ENCODE measurements around the gene MTFR1L. TPM values are rescaled to one million over a fixed set of nuclear protein-coding genes. Genes with fewer than 3 reads are reported as not detected.

The MTFR1L gene
- total RNA-seq, 2 experiments from 2014 or later, result 29.7 to 34.1 TPM

DNA sequence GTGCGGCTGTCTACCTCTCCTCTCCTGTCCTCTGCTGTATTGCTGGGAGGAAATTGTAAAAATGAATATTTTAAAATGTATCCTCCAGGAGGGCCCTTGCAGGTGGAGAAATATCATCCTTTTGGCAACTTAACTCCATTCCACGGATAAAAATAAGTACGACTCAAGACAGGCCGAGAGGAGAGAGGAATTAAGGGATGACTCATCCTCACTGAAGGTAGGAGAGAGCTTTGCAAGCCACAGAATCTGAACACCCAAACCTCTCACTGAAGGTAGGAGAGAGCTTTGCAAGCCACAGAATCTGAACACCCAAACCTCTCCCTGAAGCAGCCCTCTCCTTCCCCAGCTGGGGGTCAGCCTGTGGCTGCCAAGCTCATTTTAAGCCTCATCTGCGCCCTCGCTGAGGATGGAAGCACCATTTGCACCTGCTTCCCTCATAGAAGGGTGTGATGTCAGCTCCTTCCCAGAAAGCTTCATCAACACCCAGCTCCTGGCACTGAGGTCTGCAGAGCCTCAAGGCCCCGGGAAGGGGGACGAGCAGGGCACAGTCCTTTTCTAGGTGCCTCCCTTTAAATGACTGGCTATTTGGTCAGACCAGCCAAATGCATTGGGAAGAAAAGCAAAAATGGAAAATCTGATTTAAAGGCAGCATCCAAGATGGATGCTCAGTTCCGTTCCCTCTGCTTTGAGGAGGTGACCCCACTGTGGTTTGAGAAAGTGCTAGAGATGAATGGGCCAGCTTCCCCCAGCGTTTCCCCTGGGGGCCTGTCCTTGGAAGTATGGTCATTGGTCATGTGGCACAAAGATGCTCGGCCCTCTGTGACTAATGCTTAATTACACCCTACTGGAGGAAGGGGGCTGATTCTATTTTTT is 32.6 kb upstream of the MTFR1L start:
- CTCF ChIA-PET, result interaction anchor here (0.6 kb wide), 1 partner anchor 429 kb away, joined by 3 read pairs; no protein-coding TSS in a partner anchor
- POLR2A ChIA-PET, result no interaction called here

DNA sequence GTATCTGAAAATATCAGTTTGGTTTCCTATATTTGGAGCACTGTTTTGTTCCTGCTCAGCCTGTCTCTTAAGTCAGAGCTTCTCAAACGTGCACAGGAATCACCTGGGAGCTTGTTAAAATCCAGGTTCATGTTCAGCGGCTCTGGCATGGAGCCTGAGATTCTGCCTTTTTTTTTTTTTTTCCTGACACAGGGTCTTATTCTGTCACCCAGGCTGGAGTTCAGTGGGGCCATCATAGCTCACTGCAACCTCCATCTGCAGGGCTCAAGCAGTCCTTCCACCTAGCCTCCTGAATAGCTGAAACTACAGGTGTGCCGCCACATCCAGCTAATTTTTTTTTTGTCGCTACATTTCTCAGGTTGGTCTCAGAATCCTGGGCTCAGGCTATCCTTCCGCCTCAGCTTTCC is 32.0 kb upstream of the MTFR1L start:
- ChIA-PET CTCF (interaction anchor here (0.6 to 0.7 kb wide), 2 partner anchors 428 to 1390 kb away, joined by 3 read pairs; no protein-coding TSS in a partner anchor), POLR2A (no interaction called here)

DNA sequence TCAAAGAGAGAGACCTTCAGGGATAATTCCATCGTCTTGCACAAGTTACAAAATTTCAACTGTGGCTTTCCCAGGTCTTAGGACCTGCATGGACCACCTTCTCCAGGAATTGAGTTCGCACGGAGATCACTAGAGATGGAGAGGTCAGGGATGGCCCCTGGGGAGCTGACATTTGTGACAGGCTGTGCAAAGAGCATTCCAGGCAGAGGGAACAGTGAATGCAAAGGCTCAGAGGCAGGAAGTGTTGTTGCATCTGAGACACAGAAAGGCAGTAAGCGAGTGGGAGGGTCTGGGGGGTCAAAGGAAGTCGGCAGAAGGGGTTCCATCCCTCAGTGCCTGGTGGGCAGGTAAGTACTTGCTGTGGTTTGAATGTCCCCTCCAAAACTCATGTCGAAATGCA is 29.3 kb upstream of the MTFR1L start:
- ChIA-PET CTCF (no interaction called here), POLR2A (no interaction called here)

DNA sequence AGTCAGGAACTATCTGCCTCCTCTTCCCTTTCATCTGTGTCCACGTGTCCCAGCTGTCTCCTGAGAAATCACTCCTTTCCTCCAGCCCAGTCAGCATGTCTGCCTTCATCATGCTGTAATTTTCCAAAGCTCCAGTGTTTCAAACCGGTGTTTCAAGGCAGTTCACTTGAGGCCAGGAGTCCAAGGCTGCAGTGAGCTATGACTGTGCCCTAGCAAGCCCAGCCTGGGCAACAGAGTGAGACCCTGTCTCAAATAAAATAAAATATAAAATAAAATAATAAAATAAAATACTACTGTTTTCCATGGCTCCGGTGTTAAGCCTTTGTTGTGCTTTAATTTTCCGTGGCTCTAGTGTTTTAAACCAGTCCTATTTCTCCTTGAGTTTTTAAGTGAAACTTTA is 27.6 kb upstream of the MTFR1L start:
- ChIA-PET CTCF (interaction anchor here (0.6 kb wide), 1 partner anchor 124 kb away, joined by 3 read pairs; no protein-coding TSS in a partner anchor), POLR2A (no interaction called here)

DNA sequence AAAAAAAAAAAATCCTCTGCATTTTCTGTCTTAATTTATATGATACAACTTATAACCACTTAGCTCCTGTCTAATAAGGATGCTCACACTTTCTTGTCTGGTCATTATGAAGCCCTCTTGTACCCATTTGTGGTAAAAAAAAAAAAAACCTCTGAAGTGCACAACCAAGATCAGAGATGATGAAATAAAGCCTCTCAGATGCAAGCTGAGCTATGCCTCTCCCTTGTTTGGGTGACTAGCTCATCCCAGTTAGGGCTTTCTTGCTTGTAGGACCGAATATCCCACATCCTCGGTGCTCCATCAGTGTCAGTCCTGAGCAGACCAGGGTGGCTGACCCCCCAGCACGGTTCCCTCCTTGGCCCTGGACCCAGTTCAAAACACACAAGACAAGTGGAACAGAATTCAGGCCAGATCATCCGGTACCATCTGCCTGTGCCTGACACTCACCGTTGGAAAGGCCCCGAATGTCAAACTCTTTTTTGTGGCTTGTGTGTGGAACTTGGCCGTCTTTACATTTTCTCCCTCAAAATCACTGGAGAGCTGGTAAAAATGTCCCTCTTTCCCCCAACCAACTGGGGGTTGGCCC is 26.1 kb upstream of the MTFR1L start:
- CTCF ChIA-PET, result interaction anchor here (0.7 kb wide), 1 partner anchor 66 kb away, joined by 3 read pairs; the partner anchor contains the start of gene AUNIP
- POLR2A ChIA-PET, result no interaction called here

DNA sequence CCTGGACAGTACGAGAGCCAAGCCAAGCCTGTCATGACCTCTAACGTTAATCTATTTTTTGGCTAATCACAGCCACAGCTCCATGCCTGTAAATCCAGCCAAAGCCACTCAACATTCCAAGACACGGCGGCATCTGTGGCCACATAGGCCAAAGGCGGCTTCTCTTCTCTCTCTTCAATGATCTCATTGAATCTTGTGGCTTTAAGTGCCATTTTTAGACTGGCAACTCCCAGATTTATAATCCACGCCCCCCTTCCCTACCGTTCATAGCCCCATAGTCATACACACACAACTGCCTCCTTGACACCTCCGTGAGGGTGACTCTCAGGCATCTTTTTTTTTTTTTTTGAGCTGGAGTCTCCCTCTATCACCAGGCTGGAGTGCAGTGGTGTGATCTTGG is 25.4 kb upstream of the MTFR1L start:
- POLR2A ChIA-PET, result no interaction called here
- CTCF ChIA-PET, result interaction anchor here (0.7 to 1.2 kb wide), 3 partner anchors 16 to 175 kb away, joined by 3 to 4 read pairs (median 3); partner anchors contain the start of gene AUNIP

DNA sequence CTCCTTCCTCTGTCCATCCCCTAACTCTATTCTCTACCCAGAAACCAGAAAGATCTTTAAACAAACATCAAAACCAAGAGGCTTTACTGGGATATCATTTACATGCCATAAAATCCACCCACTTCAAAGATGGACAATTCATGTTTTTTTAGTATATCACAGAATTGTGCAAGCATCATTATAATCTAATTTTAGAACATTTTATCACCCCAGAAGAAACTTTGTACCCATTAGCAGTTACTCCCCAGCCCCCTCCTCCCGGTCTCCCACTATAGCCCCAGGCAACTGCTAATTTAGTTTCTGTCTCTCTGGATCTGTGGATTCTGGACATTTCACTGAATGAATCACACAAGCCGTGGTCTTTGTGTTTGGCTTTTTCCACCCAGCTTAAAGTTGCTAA is 24.5 kb upstream of the MTFR1L start:
- CTCF ChIA-PET, result interaction anchor here (0.9 to 1.2 kb wide), 2 partner anchors 15 to 176 kb away, joined by 3 to 4 read pairs; no protein-coding TSS in a partner anchor

DNA sequence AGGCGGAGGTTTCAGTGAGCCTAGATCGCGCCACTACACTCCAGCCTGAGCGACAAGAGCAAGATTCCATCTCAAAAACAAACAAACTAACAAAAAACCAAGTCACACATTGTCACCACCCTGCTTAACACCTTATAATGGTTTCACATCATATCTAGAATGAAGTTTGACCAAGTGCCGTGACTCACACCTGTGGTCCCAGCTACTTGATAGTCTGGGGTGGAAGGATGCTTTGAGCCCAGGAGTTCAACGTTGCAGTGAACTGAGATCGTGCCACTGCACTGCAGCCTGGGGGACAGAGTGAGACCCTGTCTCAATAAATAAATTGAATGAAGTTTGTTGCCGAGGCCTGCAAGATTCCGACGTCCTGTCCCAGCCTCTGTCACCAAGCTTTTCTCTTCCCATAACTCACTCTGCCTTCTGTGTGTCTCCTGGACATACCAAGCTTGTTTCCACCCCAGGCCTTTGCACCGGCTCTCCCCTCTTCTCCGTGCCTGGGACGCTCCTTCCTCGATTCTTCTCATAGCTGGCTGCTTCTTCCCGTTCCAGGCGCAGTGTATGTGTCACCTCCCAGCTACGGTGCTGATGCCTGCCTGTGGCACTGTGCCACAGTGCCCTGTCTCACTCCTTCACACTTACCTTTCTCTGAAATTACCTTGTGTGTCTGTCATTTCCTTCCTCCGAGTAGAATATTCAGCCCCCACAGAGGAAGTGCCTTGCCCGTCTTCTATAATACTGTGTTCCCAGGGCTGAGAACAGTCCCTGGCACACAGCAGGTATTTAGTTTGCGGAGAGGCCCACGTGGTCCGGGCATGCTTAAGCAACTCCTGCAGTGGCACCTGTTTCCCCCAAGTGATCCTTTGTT is 23.6 kb upstream of the MTFR1L start:
- ChIA-PET CTCF (interaction anchor here (0.5 to 0.8 kb wide), 3 partner anchors 120 to 275 kb away, joined by 4 to 5 read pairs (median 4); no protein-coding TSS in a partner anchor), POLR2A (no interaction called here)

More for the DNA sequence above, 24.5 kb upstream of the MTFR1L start:
- POLR2A ChIA-PET, result no interaction called here

DNA sequence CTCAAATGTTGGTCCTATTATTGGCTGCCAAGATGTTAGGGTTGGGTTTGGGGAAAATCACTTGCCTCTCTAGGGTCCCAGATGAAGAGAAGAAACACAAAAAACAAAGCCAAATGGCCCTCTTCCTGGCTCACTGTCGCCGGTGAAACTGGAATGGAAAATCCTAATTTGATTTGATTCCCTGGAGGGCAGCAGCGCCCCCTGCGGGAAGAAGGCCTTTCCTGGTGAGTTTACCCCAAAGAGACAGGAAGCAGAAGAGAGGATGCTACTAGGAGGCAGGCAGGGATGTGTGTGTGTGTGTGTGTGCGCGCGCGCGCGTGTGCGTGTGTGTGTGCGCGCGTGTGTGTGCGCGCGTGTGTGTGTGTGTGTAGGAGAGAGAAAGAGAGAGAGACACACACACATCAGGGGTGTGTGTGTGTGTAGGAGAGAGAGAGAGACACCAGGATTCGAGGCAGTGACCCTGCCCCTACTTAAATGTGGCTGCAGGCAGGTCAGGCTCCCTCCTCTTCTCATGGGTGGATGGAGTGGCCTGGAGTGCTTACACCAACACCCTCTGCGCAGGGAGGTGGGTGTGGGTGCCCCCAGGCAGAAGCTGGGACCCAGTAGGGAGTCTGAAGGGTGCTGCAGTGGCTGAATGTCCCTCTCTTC is 22.8 kb upstream of the MTFR1L start:
- ChIA-PET POLR2A (no interaction called here), CTCF (interaction anchor here (1.5 to 2.7 kb wide), 3 partner anchors 13 to 188 kb away, joined by 3 to 11 read pairs (median 8); no protein-coding TSS in a partner anchor)

DNA sequence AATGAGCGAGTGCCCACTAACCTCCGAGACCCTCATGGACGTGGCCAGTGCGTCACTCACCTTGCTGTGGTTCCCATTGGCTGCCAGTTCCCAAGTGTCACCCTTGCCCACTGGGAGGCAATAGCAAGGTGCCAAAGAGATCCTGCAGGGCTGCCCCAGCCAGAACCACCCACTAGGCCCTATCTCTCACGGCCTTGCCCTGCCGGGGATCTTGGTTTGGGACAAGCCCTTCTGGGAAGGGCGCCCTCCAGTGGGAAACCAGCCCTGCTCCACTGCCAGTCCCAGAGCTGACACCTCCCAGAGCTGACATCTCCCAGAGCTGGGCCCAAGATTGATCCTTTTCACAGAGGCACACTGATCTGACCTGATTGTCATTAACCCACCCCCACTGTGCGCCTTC is 21.8 kb upstream of the MTFR1L start:
- POLR2A ChIA-PET, result no interaction called here
- CTCF ChIA-PET, result interaction anchor here (1.0 to 2.7 kb wide), 4 partner anchors 12 to 189 kb away, joined by 3 to 11 read pairs (median 6); no protein-coding TSS in a partner anchor

DNA sequence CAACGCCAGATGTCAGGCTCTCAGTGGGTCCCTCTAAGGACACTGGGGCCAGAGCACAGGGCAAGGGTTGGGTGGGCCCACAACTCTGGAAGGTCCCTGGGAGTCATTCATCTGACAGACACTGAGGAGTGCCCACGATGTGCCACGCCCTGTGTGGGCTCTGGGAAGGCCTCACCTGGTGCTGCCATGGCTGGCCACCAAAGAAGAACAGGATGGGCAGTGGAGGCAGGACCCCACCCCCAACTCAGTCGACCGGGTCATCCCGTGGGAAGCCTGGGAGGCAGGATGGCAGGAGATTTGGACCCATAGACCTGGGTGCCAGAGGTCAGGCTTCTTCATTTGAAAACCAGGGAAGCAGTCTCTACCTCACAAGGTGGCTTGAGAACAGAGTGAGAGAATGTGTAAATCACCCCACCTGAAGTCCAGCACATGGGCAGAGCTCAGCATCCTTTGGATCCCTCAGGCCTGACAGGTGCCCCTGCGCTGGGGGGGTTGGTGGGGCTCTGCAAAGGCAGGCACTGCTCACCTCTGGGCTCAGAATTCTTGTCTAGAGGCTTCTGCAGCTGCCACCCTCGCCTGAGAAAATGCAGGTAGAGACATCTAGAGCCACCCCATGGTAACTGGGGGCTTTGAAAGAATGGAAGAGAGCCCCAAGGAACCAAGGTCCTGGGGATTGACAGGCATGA is 20.9 kb upstream of the MTFR1L start:
- ChIA-PET POLR2A (interaction anchor here (1.2 kb wide), 1 partner anchor 22 kb away, joined by 3 read pairs; no protein-coding TSS in a partner anchor), CTCF (interaction anchor here (0.9 to 2.7 kb wide), 6 partner anchors 12 to 190 kb away, joined by 3 to 11 read pairs (median 4); no protein-coding TSS in a partner anchor)

DNA sequence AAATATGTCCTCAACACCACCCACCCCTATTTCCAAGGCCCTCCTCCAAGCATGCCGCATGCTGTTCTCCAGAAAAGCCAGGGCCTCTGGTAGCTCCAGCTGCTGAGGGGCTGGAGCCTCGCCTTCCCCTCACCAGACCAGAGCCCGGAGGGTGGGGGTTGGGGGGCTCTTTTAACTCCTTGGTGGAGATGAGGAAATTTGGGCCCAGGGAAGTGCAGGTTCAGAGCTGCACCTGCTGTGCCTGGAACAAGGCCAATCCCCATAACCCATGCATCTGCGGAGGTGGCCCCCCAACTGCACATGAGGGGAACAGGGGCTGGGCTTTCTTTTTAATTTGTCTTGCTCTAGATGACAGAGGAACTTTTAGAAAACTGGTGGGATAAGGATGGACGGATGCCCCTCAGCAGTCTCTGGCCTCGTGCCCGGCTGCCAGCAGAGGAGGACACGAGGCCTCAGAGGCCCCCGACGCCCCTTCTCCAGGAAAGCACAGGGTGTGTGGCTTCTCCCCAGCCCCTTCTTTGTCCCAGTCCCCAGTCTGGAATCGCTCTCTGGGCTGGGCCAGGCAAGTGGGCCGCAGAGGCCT is 20.3 kb upstream of the MTFR1L start:
- CTCF ChIA-PET, result interaction anchor here (0.6 to 2.7 kb wide), 4 partner anchors 11 to 266 kb away, joined by 3 to 11 read pairs (median 6); no protein-coding TSS in a partner anchor
- POLR2A ChIA-PET, result interaction anchor here (1.2 kb wide), 1 partner anchor 21 kb away, joined by 3 read pairs; no protein-coding TSS in a partner anchor

DNA sequence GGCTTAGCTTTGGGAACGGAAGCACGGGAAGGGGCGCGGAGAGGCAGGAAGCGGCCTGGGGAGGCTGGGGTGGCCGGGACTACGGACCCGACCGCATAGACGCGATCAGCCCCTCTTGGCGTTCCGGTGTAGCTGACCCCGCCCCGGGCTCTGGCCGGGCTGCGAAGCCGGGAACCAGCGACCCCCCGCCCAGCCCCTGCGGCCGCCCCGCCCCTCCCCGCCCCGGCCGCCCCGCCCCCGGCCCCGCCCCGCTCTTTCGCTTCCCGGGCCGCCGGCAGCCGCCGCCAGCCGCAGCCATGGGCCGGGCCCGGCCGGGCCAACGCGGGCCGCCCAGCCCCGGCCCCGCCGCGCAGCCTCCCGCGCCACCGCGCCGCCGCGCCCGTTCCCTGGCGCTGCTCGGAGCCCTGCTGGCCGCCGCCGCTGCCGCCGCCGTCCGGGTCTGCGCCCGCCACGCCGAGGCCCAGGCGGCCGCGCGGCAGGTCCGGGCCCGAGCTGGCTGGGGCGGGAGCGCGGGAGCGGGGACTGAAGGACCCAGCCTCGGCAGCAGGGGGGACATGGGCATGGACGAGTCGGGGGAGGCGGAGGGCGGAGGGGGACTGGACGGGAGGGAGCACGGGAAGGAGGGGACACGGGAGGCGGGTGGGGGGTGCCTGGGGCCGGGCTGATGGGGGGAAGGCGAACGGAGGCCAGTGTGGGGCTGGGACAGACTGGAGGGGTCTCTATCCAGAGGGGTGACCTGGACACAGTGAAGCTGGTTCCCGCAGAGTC is 19.6 kb upstream of the MTFR1L start, which contains the start of gene SELENON:
TSS of gene SELENON (plus strand) at position 259 of the 768 bp plus-strand sequence. CDS start at position 297, 38 bp downstream.
- ChIA-PET POLR2A (interaction anchor here (0.5 to 1.2 kb wide), 2 partner anchors 21 to 430 kb away, joined by 3 read pairs; no protein-coding TSS in a partner anchor), CTCF (interaction anchor here (0.6 to 2.7 kb wide), 6 partner anchors 10 to 266 kb away, joined by 3 to 11 read pairs (median 4); no protein-coding TSS in a partner anchor)

DNA sequence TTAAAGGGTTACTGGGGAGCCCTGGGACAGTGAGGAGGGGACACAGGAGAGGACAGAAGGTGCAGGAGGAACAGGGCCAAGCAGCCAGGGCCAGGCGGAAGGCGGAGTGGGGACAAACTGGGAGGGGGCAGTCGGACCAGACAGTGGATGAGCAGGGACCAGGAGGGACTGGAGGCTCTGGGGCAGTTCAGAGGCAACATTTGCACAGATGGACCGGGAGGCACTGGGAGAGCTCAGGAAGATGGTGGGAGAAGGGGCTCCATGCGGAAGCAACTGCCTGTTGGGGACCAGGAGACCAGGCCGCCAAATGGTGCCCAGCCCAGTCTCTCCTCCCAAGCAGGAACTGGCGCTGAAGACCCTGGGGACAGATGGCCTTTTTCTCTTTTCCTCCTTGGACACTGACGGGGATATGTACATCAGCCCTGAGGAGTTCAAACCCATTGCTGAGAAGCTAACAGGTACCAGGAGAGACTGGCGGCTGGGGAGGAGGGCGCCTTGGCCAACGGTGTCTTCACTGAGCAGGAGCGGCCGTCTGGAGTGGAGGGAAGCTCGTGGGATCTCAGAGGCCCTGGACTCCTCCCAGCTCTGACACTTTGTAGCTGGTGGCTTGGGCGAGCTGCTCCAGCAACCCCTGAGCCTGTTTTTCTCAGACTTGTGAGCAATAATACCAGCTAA is 18.9 kb upstream of the MTFR1L start:
- POLR2A ChIA-PET, result interaction anchor here (0.5 kb wide), 1 partner anchor 443 kb away, joined by 3 read pairs; no protein-coding TSS in a partner anchor
- CTCF ChIA-PET, result interaction anchor here (1.1 to 1.8 kb wide), 3 partner anchors 10 to 193 kb away, joined by 4 read pairs; no protein-coding TSS in a partner anchor

DNA sequence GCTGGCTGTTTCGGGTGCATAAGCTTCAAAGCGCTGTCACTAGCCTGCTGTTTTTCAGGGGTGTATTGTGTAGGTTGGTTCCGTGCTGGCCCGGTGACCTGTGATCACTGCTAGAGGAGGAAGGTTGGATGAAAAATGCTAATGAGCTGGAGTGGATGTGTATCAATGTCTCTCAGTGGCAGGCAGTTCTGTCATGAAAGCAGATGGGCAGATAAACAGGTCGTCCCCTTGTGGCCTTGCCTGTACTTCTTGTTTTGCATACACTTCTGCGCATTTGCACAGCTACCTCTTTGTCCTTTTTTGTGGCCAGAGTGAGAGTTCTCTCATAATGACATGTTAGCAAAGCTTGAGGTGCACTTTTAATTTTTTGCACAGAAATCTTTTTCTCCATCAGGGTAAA is 16.8 kb upstream of the MTFR1L start:
- CTCF ChIA-PET, result interaction anchor here (0.5 to 1.8 kb wide), 6 partner anchors 8 to 432 kb away, joined by 3 to 5 read pairs (median 4); no protein-coding TSS in a partner anchor
- POLR2A ChIA-PET, result no interaction called here

DNA sequence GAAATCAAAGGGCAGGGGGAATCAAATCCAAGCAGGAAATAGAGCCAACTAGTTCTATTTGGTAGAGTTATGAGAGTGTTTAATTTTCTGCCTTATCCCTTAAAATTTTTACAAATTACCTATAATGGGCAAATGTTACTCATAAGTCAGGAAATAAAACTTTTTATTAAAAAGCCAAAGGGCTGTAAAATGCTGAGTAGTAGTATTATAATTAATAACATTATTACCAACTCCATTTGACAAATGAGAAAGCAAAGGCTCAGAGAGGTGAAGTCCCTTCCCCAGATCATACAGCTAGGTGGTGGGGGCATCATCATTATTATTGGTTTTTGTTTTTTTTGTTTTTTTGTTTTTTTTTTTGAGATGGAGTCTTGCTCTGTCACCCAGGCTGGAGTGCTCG is 16.4 kb upstream of the MTFR1L start:
- ChIA-PET POLR2A (no interaction called here), CTCF (interaction anchor here (0.5 to 1.8 kb wide), 4 partner anchors 29 to 433 kb away, joined by 4 to 6 read pairs (median 4); no protein-coding TSS in a partner anchor)
